K562 (cell line): ENCODE data around the gene KLHL22. TPM values are rescaled to one million over a fixed set of nuclear protein-coding genes. Genes with fewer than 3 reads are reported as not detected.

Experiments used
- BCL6 ChIP-seq: fragments of 250-450 bp; sonication (Bioruptor Pico); IDR thresholded peaks from 2 replicates; pipeline ENCODE4 v1.4.0; 2020
- DPF2 ChIP-seq: fragments of 450-650 bp; IDR thresholded peaks from 2 replicates; pipeline ENCODE4 v1.6.1; 2016
- GABPB2 ChIP-seq: fragments of 250-450 bp; sonication (Bioruptor Pico); conservative IDR thresholded peaks from 2 replicates; pipeline ENCODE4 v1.5.1; 2021; ENCODE audit warnings: mild to moderate bottlenecking
- JUND ChIP-seq, 2 experiments: IDR thresholded peaks; 2 replicates in 1 of 2; 3 replicates in 1 of 2; pipeline ENCODE4 v1.6.1; 2011; ENCODE audit warnings: borderline replicate concordance in 2 of 2, low read depth in 2 of 2, low read length in 2 of 2, improper control_type of control experiment in 1 of 2, missing biosample characterization in 1 of 2, missing genetic modification characterization in 1 of 2, missing genetic modification reagents in 1 of 2
- NBN ChIP-seq: fragments of 450-650 bp; IDR thresholded peaks from 2 replicates; pipeline ENCODE4 v1.6.1; 2016; ENCODE audit warnings: low read depth, mild to moderate bottlenecking
- NCOA1 ChIP-seq: fragments of 450-650 bp; IDR thresholded peaks from 2 replicates; pipeline ENCODE4 v1.6.1; 2016; ENCODE audit warnings: low read depth
- NCOA4 ChIP-seq: fragments of 450-650 bp; IDR thresholded peaks from 2 replicates; pipeline ENCODE4 v1.6.1; 2018; ENCODE audit warnings: mild to moderate bottlenecking; ENCODE audit not compliant: partially characterized antibody
- NONO ChIP-seq, 2 experiments: fragments of 200-400 bp in 1 of 2; fragments of 450-650 bp in 1 of 2; formaldehyde crosslinking in 1 of 2; IDR thresholded peaks; 2 replicates each; pipeline ENCODE4 v1.6.1; 2017; ENCODE audit warnings: low read depth in 2 of 2, mild to moderate bottlenecking in 2 of 2, moderate library complexity in 2 of 2, low read length in 1 of 2
- OTX1 ChIP-seq: fragments of 450-650 bp; formaldehyde crosslinking; IDR thresholded peaks from 2 replicates; pipeline ENCODE4 v1.4.0; 2022; ENCODE audit warnings: mild to moderate bottlenecking
- PHF20 ChIP-seq: fragments of 450-650 bp; IDR thresholded peaks from 2 replicates; pipeline ENCODE4 v1.6.1; 2018; ENCODE audit not compliant: partially characterized antibody
- RBM39 ChIP-seq: fragments of 200-400 bp; formaldehyde crosslinking; optimal IDR thresholded peaks from 2 replicates; pipeline ENCODE3; 2018; ENCODE audit warnings: low read depth, low read length
- SAFB2 ChIP-seq: fragments of 200-400 bp; formaldehyde crosslinking; IDR thresholded peaks from 2 replicates; pipeline ENCODE4 v1.6.1; 2018; ENCODE audit warnings: borderline replicate concordance, low read length, low read depth, moderate library complexity; ENCODE audit not compliant: severe bottlenecking
- TCF7L2 ChIP-seq: fragments of 150-350 bp; IDR thresholded peaks from 2 replicates; pipeline ENCODE4 v1.6.1; 2016; ENCODE audit warnings: low read depth, mild to moderate bottlenecking, low read length, moderate library complexity
- YBX1 ChIP-seq: fragments of 450-650 bp; IDR thresholded peaks from 2 replicates; pipeline ENCODE4 v1.7.1; 2016; ENCODE audit warnings: mild to moderate bottlenecking
- ZNF133 ChIP-seq: fragments of 250-450 bp; sonication (Bioruptor Pico); IDR thresholded peaks from 2 replicates; pipeline ENCODE4 v1.4.0; 2020; ENCODE audit warnings: mild to moderate bottlenecking
- ZNF165 ChIP-seq: fragments of 250-450 bp; sonication (Bioruptor Pico); IDR thresholded peaks from 2 replicates; pipeline ENCODE4 v1.4.0; 2020; ENCODE audit warnings: borderline replicate concordance
- polyA plus RNA-seq, 8 experiments: library from polyadenylated mRNA; depleted of rRNA in 4 of 8; stranded (reverse) in 5 of 8; unstranded in 3 of 8; fragments of >200 nt; fragmentation: Nextera tagmentation in 2 of 8; fragmentation: Illumina TruSeq in 1 of 8; extraction: Ambion mirVana in 2 of 8; extraction: Trizol in 1 of 8; gene quantifications; 2 replicates each; pipeline versions ENCODE4 v1.2.1 to v1.2.3, GENCODE V29; 2011 to 2014; ENCODE audit warnings: inconsistent platforms in 1 of 8, missing spikeins in 1 of 8
- total RNA-seq, 7 experiments: library from RNA; depleted of rRNA in 6 of 7; stranded (reverse); fragments of >200 nt in 6 of 7; fragmentation: Illumina TruSeq in 2 of 7; extraction: Trizol in 2 of 7; gene quantifications; 2 replicates each; pipeline versions ENCODE4 v1.2.1 to v1.2.3, GENCODE V29; 2011 to 2021; ENCODE audit warnings: low replicate concordance in 1 of 7
- TF ChIP-seq, protein P1 (sequence below): sonication (generic); formaldehyde crosslinking; IDR thresholded peaks from 2 replicates; pipeline ENCODE4 v1.9.0; 2022; ENCODE audit warnings: mild to moderate bottlenecking, missing genetic modification reagents
- TF ChIP-seq, protein P2 (sequence below): IDR thresholded peaks from 2 replicates; pipeline ENCODE4 v1.6.1; 2011; ENCODE audit warnings: borderline replicate concordance, low read depth, mild to moderate bottlenecking, moderate library complexity, low read length; ENCODE audit not compliant: insufficient read depth, poor library complexity, severe bottlenecking
- TF ChIP-seq, protein P3 (sequence below): sonication (generic); formaldehyde crosslinking; IDR thresholded peaks from 2 replicates; pipeline ENCODE4 v1.9.0; 2022; ENCODE audit warnings: mild to moderate bottlenecking, missing genetic modification reagents
- TF ChIP-seq, protein P4 (sequence below), 2 experiments: fragments of 450-650 bp in 1 of 2; sonication (generic) in 1 of 2; formaldehyde crosslinking; conservative IDR thresholded peaks; 2 replicates each; pipeline versions ENCODE4 v1.4.0 to v1.8.1; 2020 to 2022; ENCODE audit warnings: mild to moderate bottlenecking in 1 of 2, missing genetic modification reagents in 1 of 2

KLHL22 gene
- total and polyA plus RNA-seq, 9 of the 15 experiments (the other 6 are each of a cell fraction or from before 2014, with no cell fraction given) = 1.3 to 25.6 (median 15.2) TPM

DNA sequence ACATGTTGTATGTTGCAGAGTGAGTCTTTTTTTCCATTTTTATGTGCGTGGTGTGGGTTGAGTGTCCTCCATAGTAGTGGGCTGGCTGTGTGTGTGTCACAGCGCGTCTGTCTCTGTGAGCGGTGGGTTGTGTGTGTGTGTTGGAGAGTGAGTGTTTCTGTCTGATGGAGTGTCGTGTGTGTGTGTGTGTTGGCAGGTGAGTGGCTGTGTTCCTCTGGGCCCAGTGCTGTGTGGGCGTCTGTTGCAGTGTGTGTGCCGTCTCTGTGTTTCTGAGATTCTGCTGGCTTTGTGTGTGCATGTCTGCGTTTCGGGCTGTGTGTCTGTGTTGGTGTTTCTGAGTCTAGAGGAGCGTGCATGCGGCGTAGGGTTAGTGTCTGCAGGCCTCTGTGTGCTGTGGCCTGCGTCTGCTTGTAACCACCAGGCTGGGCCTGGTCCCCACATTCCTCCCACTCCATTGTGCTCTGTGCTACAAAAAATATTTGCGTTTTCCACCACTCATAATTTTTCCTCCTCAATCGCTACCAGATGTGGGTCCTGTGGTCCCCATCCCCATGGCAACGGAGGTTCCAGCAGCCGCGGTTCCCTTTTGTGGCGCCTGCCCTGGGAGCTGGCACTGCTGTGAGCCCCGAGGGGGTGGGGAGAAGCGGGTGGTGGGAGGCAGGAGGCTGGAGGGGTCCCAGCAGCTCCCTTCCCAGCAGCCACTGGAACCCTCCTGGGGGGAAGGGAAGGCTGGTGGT, 73.2 kb downstream of the KLHL22 start (continued):
- no peak for TF ChIP-seq JUND (IDR thresholded peaks at IDR 0.05; ENCODE audit: borderline replicate concordance, low read depth, low read length)
- TF ChIP-seq JUND (tag; IDR thresholded peaks at IDR 0.05; ENCODE audit: borderline replicate concordance, low read depth, low read length) = no peak
- 0 out of 2 replicates have a peak, but pooled peaks have one; percentile 10 for TF ChIP-seq DPF2
- TF ChIP-seq, protein P1, sequence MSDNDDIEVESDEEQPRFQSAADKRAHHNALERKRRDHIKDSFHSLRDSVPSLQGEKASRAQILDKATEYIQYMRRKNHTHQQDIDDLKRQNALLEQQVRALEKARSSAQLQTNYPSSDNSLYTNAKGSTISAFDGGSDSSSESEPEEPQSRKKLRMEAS (CRISPR knock-in tag) = peak; percentile 38
- no peak for TF ChIP-seq TCF7L2
- no peak for TF ChIP-seq NONO (IDR thresholded peaks at IDR 0.05; ENCODE audit: low read depth in 2 of 2, low read length in 1 of 2)
- peak; percentile 90 for TF ChIP-seq OTX1
- no peak for TF ChIP-seq BCL6 (CRISPR knock-in tag)
- no peak for TF ChIP-seq SAFB2
- no peak for TF ChIP-seq ZNF165
- TF ChIP-seq PHF20 = peak; percentile 39
- TF ChIP-seq, protein P2, sequence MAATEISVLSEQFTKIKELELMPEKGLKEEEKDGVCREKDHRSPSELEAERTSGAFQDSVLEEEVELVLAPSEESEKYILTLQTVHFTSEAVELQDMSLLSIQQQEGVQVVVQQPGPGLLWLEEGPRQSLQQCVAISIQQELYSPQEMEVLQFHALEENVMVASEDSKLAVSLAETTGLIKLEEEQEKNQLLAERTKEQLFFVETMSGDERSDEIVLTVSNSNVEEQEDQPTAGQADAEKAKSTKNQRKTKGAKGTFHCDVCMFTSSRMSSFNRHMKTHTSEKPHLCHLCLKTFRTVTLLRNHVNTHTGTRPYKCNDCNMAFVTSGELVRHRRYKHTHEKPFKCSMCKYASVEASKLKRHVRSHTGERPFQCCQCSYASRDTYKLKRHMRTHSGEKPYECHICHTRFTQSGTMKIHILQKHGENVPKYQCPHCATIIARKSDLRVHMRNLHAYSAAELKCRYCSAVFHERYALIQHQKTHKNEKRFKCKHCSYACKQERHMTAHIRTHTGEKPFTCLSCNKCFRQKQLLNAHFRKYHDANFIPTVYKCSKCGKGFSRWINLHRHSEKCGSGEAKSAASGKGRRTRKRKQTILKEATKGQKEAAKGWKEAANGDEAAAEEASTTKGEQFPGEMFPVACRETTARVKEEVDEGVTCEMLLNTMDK = no peak
- TF ChIP-seq YBX1 = 0 out of 2 replicates have a peak, but pooled peaks have one; percentile 76
- TF ChIP-seq RBM39 = peak; percentile 33
- peak; percentile 68 for TF ChIP-seq NCOA4
- TF ChIP-seq, protein P3, sequence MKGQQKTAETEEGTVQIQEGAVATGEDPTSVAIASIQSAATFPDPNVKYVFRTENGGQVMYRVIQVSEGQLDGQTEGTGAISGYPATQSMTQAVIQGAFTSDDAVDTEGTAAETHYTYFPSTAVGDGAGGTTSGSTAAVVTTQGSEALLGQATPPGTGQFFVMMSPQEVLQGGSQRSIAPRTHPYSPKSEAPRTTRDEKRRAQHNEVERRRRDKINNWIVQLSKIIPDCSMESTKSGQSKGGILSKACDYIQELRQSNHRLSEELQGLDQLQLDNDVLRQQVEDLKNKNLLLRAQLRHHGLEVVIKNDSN (CRISPR knock-in tag) = peak; percentile 40; the same call in 1 of the 2 replicates
- TF ChIP-seq ZNF133 (CRISPR knock-in tag) = no peak
- TF ChIP-seq, protein P4, sequence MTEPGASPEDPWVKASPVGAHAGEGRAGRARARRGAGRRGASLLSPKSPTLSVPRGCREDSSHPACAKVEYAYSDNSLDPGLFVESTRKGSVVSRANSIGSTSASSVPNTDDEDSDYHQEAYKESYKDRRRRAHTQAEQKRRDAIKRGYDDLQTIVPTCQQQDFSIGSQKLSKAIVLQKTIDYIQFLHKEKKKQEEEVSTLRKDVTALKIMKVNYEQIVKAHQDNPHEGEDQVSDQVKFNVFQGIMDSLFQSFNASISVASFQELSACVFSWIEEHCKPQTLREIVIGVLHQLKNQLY (CRISPR knock-in tag; conservative IDR thresholded peaks at IDR 0.05) = 0 out of 4 replicates have a peak, but pooled peaks of 1 of the 2 experiments have one; percentile 21
- TF ChIP-seq GABPB2 (CRISPR knock-in tag) = 0 out of 2 replicates have a peak, but pooled peaks have one; percentile 75
- TF ChIP-seq NCOA1 = 0 out of 2 replicates have a peak, but pooled peaks have one; percentile 17
- 0 out of 2 replicates have a peak, but pooled peaks have one; percentile 37 for TF ChIP-seq NBN
